CD4-positive, alpha-beta T cell treated with Interleukin-12 subunit alpha and Interleukin-12 subunit beta, for 1 hour (primary cell): Measurements from ENCODE around the gene CD300E.

Experiments used
- DNase-seq: peaks from one replicate; pipeline ENCODE4 v3.0.0-alpha.2; 2020

CD300E gene

DNA sequence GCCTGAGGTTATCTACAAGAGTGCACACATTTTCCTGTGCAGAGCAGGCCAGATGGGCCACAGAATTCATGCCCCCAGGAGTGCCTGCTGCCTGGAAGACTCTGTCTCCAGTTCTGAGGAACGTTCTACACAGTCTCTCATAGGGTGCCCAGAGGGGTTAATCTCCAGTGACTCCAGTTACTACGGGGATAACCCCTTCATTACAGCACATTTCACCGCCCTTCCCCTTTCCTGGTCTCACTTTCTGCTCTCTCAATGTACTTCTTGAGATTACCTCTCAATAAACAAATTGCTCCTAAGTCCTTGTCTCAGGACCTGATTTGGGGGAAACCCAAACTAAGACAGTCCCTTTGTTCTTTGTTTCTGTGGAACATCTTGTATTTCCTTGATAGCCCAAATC lies 62.0 kb downstream of the CD300E start:
- no peak for DNase-seq
